ENCODE results near the gene CROCC2. TPM values are rescaled to one million over a fixed set of nuclear protein-coding genes. Genes with fewer than 3 reads are reported as not detected.

The CROCC2 gene
- total and polyA plus RNA-seq, 2 donors (not counting 1 experiment from before 2014, with no cell fraction given), result not detected

DNA sequence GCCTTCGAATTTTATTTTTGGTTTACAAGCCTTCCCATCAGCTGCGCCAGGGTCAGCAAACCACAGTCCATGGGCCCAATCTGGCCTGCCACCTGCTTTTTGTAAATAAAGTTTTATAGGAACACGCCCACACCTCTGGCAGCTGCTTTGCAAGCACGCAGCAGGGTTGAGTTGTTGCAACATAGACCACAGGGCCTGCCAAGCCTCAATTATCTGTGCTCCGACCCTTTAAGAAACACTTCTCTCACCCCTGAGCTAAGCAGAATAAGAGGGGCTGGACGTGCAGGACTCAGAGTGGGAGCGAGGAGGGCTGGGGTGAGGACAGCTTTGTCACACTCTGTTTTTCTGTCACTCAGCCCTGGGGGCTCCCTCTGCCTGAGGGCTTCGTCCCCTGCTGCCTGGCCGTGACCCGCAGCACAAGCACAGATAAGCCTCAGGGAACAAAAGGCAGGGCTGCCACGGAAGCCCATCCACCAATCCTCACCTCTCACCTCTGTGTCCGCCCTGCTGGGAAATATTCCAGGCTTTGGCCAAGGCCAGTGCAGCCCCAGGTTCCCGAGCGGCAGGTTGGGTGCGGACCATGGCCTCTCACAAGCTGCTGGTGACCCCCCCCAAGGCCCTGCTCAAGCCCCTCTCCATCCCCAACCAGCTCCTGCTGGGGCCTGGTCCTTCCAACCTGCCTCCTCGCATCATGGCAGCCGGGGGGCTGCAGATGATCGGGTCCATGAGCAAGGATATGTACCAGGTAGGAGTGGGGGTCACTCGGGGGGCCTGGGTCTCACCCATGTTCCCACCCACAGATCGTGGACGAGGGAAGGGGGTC is 37.6 kb upstream of the CROCC2 start, which contains the start of gene AGXT:
AGXT (plus strand) TSS at position 539 of the 823 bp plus-strand sequence; CDS start at position 581, 42 bp downstream.
- DNase-seq (no peak), ATAC-seq (ENCODE audit: low read depth) (no peak)
- WGBS (ENCODE audit: insufficient coverage), result 89% methylated on average over 17 of the region's 21 CpGs
- Histone ChIP-seq H3K27me3 (replicated peaks in 1 of 4; ENCODE audit: control extremely low read depth in 1 of 4, control insufficient read depth in 3 of 4, insufficient read depth in 4 of 4, low read length in 3 of 4) (no peaks in the 10 kb centered on the region), H3K4me1 (ENCODE audit: control insufficient read depth in 2 of 2, insufficient read depth in 2 of 2, low read length in 2 of 2) (no peaks in the 10 kb centered on the region), H3K79me2 (ENCODE audit: control insufficient read depth, insufficient read depth, low read length) (no peaks in the 10 kb centered on the region), H3K4me3 (ENCODE audit: control extremely low read depth in 1 of 5, extremely low read depth in 1 of 5, insufficient read depth in 1 of 5, low read depth in 2 of 5, low read length in 4 of 5) (no peak within 1 kb of the TSS), H4K20me1 (ENCODE audit: control insufficient read depth, insufficient read depth, low read length, poor library complexity, severe bottlenecking) (no peaks in the 10 kb centered on the region), H3K27ac (ENCODE audit: low read length in 2 of 2) (no peak within 1 kb of the TSS), H3K4me2 (replicated peaks; ENCODE audit: low read depth, low read length, poor library complexity, severe bottlenecking) (no peak within 1 kb of the TSS), H3K36me3 (replicated peaks in 1 of 2; ENCODE audit: control extremely low read depth in 1 of 2, control insufficient read depth in 1 of 2, extremely low read depth in 1 of 2, insufficient read depth in 2 of 2, low read length in 1 of 2) (no peaks in the 10 kb centered on the region), H3K9ac (ENCODE audit: low read length) (no peak within 1 kb of the TSS), H2AFZ (ENCODE audit: insufficient read depth, low read depth, low read length, poor library complexity, severe bottlenecking) (no peak within 1 kb of the TSS), H3K9me3 (ENCODE audit: control extremely low read depth in 1 of 3, control insufficient read depth in 2 of 3, insufficient read depth in 1 of 3, low read length in 2 of 3) (no peaks in the 10 kb centered on the region)
- Mint-ChIP-seq H3K4me1 (no peaks in the 10 kb centered on the region), H3K27ac (no peak within 1 kb of the TSS), H3K27me3 (peaks cover 26% of the 10 kb centered on the region), H3K4me3 (no peak within 1 kb of the TSS), H3K9me3 (ENCODE audit: insufficient read depth) (no peaks in the 10 kb centered on the region)
- intact Hi-C loops (cut with micrococcal nuclease), result no loop called here
- POLR2A ChIA-PET, result no interaction called here
- CTCF ChIA-PET, result no interaction called here
- no peak for TF ChIP-seq EZH2 (IDR thresholded peaks at IDR 0.05; ENCODE audit: borderline replicate concordance, insufficient read depth, low read depth, low read length, poor library complexity, severe bottlenecking)
- TF ChIP-seq, protein P1, sequence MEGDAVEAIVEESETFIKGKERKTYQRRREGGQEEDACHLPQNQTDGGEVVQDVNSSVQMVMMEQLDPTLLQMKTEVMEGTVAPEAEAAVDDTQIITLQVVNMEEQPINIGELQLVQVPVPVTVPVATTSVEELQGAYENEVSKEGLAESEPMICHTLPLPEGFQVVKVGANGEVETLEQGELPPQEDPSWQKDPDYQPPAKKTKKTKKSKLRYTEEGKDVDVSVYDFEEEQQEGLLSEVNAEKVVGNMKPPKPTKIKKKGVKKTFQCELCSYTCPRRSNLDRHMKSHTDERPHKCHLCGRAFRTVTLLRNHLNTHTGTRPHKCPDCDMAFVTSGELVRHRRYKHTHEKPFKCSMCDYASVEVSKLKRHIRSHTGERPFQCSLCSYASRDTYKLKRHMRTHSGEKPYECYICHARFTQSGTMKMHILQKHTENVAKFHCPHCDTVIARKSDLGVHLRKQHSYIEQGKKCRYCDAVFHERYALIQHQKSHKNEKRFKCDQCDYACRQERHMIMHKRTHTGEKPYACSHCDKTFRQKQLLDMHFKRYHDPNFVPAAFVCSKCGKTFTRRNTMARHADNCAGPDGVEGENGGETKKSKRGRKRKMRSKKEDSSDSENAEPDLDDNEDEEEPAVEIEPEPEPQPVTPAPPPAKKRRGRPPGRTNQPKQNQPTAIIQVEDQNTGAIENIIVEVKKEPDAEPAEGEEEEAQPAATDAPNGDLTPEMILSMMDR (IDR thresholded peaks at IDR 0.05), result no peak

Measured in B cell (primary cell).